ENCODE data around the gene TGFBR2. TPM values are rescaled to one million over a fixed set of nuclear protein-coding genes. Genes with fewer than 3 reads are reported as not detected.

The TGFBR2 gene
- total RNA-seq (2022; extraction: Qiagen RNA extraction; ENCODE audit: low read depth): 52.8 to 66.8 TPM (median 62.6 TPM) in 5 replicates

DNA sequence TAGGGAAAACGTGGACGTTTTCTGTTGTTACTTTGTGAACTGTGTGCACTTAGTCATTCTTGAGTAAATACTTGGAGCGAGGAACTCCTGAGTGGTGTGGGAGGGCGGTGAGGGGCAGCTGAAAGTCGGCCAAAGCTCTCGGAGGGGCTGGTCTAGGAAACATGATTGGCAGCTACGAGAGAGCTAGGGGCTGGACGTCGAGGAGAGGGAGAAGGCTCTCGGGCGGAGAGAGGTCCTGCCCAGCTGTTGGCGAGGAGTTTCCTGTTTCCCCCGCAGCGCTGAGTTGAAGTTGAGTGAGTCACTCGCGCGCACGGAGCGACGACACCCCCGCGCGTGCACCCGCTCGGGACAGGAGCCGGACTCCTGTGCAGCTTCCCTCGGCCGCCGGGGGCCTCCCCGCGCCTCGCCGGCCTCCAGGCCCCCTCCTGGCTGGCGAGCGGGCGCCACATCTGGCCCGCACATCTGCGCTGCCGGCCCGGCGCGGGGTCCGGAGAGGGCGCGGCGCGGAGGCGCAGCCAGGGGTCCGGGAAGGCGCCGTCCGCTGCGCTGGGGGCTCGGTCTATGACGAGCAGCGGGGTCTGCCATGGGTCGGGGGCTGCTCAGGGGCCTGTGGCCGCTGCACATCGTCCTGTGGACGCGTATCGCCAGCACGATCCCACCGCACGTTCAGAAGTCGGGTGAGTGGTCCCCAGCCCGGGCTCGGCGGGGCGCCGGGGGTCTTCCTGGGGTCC is at the start of gene TGFBR2:
TSS of gene TGFBR2 (plus strand) at position 301 of the 731 bp plus-strand sequence. CDS start at position 584, 283 bp downstream.

